ENCODE measurements around the gene FYCO1. TPM values are rescaled to one million over a fixed set of nuclear protein-coding genes. Genes with fewer than 3 reads are reported as not detected.

The FYCO1 gene
- total RNA-seq, 1 experiment from 2014 or later = 15.4 TPM

DNA sequence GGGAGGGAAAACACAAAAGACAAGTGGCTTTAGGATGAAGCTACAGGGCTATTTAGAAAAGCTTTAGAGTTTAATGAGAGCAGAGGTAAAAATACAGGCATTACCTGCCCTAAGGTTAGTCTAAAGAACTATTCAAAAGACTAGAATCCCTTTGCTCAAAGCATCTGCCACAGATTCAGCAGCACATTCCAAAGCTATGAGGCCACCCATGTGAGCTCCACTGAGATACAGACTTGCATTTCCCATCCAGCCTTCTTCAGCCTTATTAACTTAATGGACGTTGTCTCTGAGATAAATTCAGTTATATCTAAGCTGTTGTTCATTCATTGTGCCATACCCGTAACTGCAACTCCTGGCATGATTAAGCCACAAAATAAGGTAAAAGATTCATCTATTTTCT lies 26.9 kb downstream of the FYCO1 start:
- ChIA-PET CTCF (no interaction called here), POLR2A (ENCODE audit: unreplicated experiment) (no interaction called here)
- ATAC-seq (no peak), DNase-seq (peak; percentile 21)
- H3K4me1 ChIP-seq (ENCODE audit: insufficient read depth, low read length) = peaks cover 22% of the 10 kb centered on the region
- H3K9ac ChIP-seq (ENCODE audit: low read length) = no peak overlapping the region
- peaks cover 2% of the 10 kb centered on the region; the same call in 1 of the 2 replicates for H3K36me3 ChIP-seq (ENCODE audit: low read depth, low read length)
- no peaks in the 10 kb centered on the region for H4K20me1 ChIP-seq (ENCODE audit: low read length)
- TF ChIP-seq EZH2phosphoT487 (IDR thresholded peaks at IDR 0.05; ENCODE audit: borderline replicate concordance, low read length) = no peak
- TF ChIP-seq EZH2 (IDR thresholded peaks at IDR 0.05; ENCODE audit: low read length, unreplicated experiment) = no peak
- TF ChIP-seq, protein P1, sequence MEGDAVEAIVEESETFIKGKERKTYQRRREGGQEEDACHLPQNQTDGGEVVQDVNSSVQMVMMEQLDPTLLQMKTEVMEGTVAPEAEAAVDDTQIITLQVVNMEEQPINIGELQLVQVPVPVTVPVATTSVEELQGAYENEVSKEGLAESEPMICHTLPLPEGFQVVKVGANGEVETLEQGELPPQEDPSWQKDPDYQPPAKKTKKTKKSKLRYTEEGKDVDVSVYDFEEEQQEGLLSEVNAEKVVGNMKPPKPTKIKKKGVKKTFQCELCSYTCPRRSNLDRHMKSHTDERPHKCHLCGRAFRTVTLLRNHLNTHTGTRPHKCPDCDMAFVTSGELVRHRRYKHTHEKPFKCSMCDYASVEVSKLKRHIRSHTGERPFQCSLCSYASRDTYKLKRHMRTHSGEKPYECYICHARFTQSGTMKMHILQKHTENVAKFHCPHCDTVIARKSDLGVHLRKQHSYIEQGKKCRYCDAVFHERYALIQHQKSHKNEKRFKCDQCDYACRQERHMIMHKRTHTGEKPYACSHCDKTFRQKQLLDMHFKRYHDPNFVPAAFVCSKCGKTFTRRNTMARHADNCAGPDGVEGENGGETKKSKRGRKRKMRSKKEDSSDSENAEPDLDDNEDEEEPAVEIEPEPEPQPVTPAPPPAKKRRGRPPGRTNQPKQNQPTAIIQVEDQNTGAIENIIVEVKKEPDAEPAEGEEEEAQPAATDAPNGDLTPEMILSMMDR (conservative IDR thresholded peaks at IDR 0.05; ENCODE audit: low read depth, low read length) = no peak
- intact Hi-C loops (cut with micrococcal nuclease) = no loop called here
- no peak overlapping the region for H3K4me2 ChIP-seq (ENCODE audit: low read length)
- no peak overlapping the region for H3K27ac ChIP-seq (ENCODE audit: low read length)
- no peaks in the 10 kb centered on the region for H3K79me2 ChIP-seq (ENCODE audit: low read length)
- H3K4me3 ChIP-seq (ENCODE audit: low read length) = no peak overlapping the region
- no peaks in the 10 kb centered on the region for H3K9me2 ChIP-seq (replicated peaks; ENCODE audit: low read length)
- H3F3A ChIP-seq (ENCODE audit: low read length, unreplicated experiment) = peaks cover 7% of the 10 kb centered on the region
- H3K9me3 ChIP-seq (ENCODE audit: low read length) = no peaks in the 10 kb centered on the region
- BruUV-seq (replicated peaks) = no TSS peak
- H3K27me3 ChIP-seq (ENCODE audit: low read length) = no peaks in the 10 kb centered on the region
- H2AFZ ChIP-seq (ENCODE audit: low read length) = no peak overlapping the region

DNA sequence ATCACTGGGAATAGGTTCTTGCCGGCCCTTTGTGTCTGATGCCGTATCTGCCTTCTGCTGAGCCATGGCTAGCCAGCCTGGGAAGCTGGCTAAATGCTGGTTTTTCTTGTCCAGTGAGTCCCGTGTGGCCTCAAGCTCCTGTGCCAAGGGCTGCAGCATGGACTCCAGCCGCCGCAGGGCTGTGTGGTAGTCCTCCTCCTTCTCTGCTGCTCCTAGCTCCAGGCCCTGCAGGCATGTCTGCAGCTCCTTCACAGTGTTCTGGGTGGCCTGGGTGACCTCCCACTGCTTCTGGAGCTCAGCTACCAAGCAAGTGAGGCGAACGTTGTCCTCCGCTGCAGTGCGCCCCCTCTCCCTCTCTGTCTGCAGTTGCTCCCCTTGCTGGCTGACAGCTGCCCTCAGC lies 27.5 kb downstream of the FYCO1 start:
- Histone ChIP-seq H3F3A (ENCODE audit: low read length, unreplicated experiment) (peaks cover 3% of the 10 kb centered on the region), H3K27me3 (ENCODE audit: low read length) (no peaks in the 10 kb centered on the region), H2AFZ (ENCODE audit: low read length) (no peak overlapping the region), H3K4me3 (ENCODE audit: low read length) (no peak overlapping the region), H4K20me1 (ENCODE audit: low read length) (no peaks in the 10 kb centered on the region), H3K9me3 (ENCODE audit: low read length) (no peaks in the 10 kb centered on the region), H3K79me2 (ENCODE audit: low read length) (no peaks in the 10 kb centered on the region), H3K27ac (ENCODE audit: low read length) (no peak overlapping the region), H3K9ac (ENCODE audit: low read length) (no peak overlapping the region), H3K9me2 (replicated peaks; ENCODE audit: low read length) (no peaks in the 10 kb centered on the region), H3K36me3 (ENCODE audit: low read depth, low read length) (peaks cover 5% of the 10 kb centered on the region; the same call in 1 of the 2 replicates), H3K4me1 (ENCODE audit: insufficient read depth, low read length) (peaks cover 16% of the 10 kb centered on the region), H3K4me2 (ENCODE audit: low read length) (no peak overlapping the region)
- intact Hi-C loops (cut with micrococcal nuclease) = no loop called here
- TSS peak; percentile 40 for BruUV-seq (replicated peaks)
- DNase-seq (no peak), ATAC-seq (no peak)
- TF ChIP-seq EZH2phosphoT487 (IDR thresholded peaks at IDR 0.05; ENCODE audit: borderline replicate concordance, low read length) = no peak
- no peak for TF ChIP-seq EZH2 (IDR thresholded peaks at IDR 0.05; ENCODE audit: low read length, unreplicated experiment)
- TF ChIP-seq, protein P1 (conservative IDR thresholded peaks at IDR 0.05; ENCODE audit: low read depth, low read length) = no peak
- POLR2A ChIA-PET (ENCODE audit: unreplicated experiment) = no interaction called here
- CTCF ChIA-PET = no interaction called here

DNA sequence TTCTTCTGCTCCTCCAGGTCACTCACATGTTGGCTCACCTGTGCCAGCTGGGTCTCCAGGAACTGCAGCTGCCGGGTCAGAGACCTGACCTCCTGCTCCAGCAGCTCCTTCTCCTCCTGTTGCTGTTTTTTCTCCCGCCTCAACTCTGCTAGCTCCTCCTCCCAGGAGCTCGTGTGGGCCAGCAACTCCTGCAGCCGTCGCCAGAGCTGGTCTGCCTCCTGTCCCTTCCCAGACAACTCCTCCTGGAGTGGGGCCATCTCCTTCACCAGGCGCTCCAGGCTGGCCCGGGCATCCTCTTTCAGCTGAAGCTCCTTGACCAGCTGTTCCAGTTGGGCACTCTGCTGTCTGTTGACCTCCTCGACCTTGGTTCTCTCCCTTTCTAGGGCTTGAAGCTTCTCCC lies 27.9 kb downstream of the FYCO1 start:
- H3K4me3 ChIP-seq (ENCODE audit: low read length) = no peak overlapping the region
- BruUV-seq (replicated peaks) = no TSS peak
- no peak overlapping the region for H3K9ac ChIP-seq (ENCODE audit: low read length)
- ChIA-PET CTCF (no interaction called here), POLR2A (ENCODE audit: unreplicated experiment) (no interaction called here)
- H3K9me2 ChIP-seq (replicated peaks; ENCODE audit: low read length) = no peaks in the 10 kb centered on the region
- H3K36me3 ChIP-seq (ENCODE audit: low read depth, low read length) = peaks cover 8% of the 10 kb centered on the region; the same call in 1 of the 2 replicates
- H3K4me2 ChIP-seq (ENCODE audit: low read length) = no peak overlapping the region
- no peaks in the 10 kb centered on the region for H3K79me2 ChIP-seq (ENCODE audit: low read length)
- H3F3A ChIP-seq (ENCODE audit: low read length, unreplicated experiment) = no peaks in the 10 kb centered on the region
- H3K4me1 ChIP-seq (ENCODE audit: insufficient read depth, low read length) = peaks cover 13% of the 10 kb centered on the region
- no peak for TF ChIP-seq EZH2 (IDR thresholded peaks at IDR 0.05; ENCODE audit: low read length, unreplicated experiment)
- TF ChIP-seq, protein P1 (conservative IDR thresholded peaks at IDR 0.05; ENCODE audit: low read depth, low read length) = no peak
- no peak for TF ChIP-seq EZH2phosphoT487 (IDR thresholded peaks at IDR 0.05; ENCODE audit: borderline replicate concordance, low read length)
- no peak overlapping the region for H3K27ac ChIP-seq (ENCODE audit: low read length)
- no peak overlapping the region for H2AFZ ChIP-seq (ENCODE audit: low read length)
- H3K27me3 ChIP-seq (ENCODE audit: low read length) = no peaks in the 10 kb centered on the region
- ATAC-seq = no peak
- no peaks in the 10 kb centered on the region for H4K20me1 ChIP-seq (ENCODE audit: low read length)
- DNase-seq = no peak
- no peaks in the 10 kb centered on the region for H3K9me3 ChIP-seq (ENCODE audit: low read length)
- intact Hi-C loops (cut with micrococcal nuclease) = no loop called here

Data from PC-3 (cell line).